ENCODE results near the gene RALGAPB.

GRCh38 chr20:38445901-38446425 lies 26.7 kb upstream of the RALGAPB start:
- TF ChIP-seq POLR2AphosphoS5 (IDR thresholded peaks at IDR 0.05) (no peak), CTCF (IDR thresholded peaks at IDR 0.05) (no peak), POLR2A (IDR thresholded peaks at IDR 0.05) (no peak)
